ENCODE results near the gene MFAP3L.
"Not testable (repeated sequence)": the region's sequence is repeated elsewhere in the genome, so short reads cannot be mapped to it uniquely, and the experiment has no call there.

MFAP3L gene

DNA sequence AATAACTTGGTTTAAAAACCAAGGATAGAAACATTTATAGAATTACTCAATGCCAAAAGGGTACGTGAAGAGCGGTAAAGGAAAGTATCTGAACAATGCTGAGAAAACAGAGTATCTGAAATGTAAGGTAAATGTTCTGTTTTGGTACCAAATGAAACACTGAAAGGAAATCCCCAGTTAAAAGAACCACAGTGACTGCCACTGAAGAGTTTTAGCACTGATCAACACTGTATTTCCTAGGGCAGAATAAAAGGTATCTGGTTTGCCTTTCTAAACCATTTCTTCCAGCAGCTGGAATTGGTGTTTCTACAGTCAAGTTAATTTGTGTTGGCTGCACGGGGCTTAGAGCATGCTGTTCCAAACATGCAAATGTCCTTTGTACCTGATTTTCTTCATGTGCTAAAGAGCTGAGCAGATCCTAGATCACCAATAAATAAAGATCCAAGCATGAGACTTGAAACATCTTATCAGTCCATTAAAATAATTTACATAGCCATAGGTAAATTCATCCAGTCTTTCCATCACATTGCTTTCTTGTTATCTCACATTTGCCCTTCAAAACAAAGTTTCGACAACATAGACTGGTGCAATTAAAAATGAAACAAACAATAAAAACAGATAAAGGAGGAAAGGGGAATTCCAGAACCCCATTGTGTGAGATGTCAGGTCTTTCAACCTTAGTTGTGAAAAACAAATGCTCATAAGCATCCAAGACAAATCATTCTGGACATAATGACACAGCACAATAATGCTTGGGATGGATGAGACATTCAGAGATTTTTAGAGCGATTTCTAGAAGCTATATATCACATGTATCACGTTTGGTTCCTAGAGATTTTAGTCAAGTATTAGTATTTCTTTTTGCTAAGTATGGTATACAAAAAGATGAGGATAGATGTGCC is 38.6 kb downstream of the MFAP3L start:
- no peak for DNase-seq (ENCODE audit: low read depth in 2 of 2, low spot score in 1 of 2)

DNA sequence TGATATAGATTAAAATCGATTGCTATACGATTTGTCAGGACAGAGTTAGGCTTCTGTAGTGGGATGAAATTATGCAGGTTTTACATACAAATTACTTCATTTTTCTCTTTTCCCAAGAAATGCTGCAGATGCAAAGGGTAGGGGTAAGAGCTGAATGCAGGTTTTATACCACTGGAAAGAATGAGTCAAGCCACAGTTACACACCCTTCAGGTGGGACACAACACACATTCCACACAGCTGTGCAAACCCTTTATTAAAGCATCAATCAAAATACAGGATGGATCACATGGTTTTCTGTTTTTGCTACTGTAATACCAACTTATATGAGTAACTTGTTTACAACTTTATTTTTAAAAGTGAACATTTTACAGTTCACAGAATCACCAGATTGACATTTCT is 39.8 kb downstream of the MFAP3L start:
- no peak for DNase-seq (ENCODE audit: low read depth in 2 of 2, low spot score in 1 of 2)

DNA sequence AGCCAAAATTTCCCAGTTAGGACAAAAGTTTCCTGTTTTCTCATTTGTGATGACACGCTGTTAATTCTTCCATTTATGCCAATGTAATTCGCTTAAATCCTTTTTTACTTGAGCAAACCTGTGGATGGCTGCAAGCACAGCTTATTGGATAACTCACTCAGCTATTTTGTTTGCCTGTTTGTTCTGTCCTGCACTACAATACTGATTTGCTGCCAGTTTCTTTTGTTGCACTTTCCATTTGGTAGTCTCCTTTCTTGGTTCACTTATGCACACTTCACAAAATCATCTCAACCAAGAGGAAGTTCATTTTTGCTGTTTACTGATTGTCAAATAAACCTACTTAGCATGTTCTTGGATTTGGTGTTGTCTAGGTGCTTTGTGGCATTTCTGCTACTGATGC is 40.3 kb downstream of the MFAP3L start:
- no peak for DNase-seq (ENCODE audit: low read depth in 2 of 2, low spot score in 1 of 2)

DNA sequence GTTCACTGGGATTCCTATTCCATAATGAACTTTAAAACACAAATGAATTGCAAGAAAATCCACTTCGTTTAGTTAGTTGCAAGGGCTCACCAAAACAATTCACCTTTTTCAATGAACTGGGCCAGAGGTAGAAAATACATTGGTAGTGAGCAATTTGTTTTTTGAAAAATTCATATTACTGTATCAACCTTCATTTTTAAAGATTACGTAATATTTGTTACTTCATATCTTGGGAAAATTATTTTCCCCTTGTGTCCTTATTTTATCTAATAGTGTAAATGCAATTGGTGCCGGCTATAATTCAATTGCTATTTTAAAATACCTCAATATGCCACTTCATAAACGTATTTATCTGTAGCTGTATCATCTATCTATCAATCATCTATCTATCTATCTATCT is 41.5 kb downstream of the MFAP3L start:
- DNase-seq (ENCODE audit: low read depth in 2 of 2, low spot score in 1 of 2), result no peak

DNA sequence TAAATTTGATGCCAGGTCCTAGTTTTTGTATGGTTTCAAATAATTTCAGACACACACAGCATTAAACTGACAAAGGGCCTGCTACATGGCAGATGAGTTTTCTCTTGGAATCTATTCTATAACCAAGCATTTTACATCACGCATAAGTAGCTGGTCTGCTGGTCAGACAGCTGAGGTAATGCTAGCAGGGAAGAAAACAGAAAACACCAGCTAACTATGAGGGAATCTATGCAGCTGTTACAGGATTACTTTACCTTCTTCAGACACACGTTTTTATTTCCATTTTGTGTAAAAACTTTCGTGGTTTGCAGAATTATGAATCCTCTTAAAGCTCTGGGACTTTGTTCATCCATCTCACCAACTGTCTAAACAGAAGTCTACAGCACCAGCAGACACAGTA is 42.0 kb downstream of the MFAP3L start:
- no peak for DNase-seq (ENCODE audit: low read depth in 2 of 2, low spot score in 1 of 2)

DNA sequence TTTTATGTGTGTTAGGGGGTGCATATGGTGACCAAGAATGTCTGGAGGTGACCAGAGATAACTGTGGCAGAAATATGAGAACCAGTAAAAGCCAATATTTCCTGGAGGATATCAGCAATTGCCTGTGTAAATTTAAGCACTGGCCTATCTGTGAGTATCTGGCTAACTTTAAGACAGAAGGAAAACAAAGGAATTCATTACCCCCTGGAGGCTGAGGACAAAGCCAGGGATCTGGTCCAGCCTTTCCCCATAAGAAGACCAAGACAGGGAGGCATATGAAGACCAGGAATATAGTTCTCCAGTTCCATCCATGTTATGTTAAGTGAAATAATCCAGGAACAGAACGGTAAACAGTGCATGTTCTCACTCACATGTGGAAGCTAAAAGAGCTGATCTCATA is 49.2 kb downstream of the MFAP3L start:
- no peak for DNase-seq (ENCODE audit: low read depth in 2 of 2, low spot score in 1 of 2)

DNA sequence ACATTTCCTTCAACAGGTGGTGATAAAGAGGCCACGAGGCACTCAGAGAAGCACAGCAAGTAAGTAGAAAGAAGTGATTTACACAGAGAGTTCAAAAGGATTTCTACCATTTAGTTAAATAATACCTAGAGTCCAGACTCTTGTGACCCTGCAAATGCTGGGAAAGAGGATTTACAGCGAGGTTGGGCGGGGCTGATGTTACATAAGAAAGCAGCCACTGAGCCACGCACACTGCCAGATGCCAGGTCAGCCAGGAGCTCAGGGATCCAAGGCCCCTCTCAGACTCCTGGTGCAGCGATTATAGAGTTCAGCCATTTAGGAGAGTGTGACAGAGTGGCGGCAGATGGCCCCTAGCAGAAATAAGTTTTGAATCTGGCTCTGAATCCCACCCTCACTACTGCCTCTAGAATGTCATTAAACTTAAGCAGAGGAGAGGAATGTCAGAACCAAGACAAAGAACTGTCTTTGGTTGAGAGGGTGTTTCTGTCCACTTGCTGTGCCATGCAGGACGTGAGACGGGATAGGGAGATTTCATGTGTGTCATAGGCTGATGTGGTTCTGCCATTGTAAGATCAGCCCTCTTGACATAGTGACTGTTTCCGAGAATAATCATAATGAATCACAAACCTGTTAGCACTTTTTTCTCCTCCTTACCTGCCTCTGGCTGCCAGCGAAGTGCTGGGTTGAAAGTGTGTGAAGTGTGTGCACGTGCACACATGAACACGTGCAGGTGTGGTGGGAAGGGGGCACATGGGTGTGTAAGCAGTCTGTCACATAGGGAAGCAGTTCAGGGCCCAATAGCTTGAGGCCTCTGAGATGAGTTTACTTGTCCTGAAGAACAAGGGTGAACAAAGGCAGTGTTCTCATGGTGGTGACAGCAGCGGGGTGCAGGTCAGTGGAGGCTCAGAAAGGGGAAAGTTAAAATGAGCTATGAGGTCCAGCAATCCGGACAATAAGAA is 50.1 kb downstream of the MFAP3L start:
- no peak for DNase-seq (ENCODE audit: low read depth in 2 of 2, low spot score in 1 of 2)

DNA sequence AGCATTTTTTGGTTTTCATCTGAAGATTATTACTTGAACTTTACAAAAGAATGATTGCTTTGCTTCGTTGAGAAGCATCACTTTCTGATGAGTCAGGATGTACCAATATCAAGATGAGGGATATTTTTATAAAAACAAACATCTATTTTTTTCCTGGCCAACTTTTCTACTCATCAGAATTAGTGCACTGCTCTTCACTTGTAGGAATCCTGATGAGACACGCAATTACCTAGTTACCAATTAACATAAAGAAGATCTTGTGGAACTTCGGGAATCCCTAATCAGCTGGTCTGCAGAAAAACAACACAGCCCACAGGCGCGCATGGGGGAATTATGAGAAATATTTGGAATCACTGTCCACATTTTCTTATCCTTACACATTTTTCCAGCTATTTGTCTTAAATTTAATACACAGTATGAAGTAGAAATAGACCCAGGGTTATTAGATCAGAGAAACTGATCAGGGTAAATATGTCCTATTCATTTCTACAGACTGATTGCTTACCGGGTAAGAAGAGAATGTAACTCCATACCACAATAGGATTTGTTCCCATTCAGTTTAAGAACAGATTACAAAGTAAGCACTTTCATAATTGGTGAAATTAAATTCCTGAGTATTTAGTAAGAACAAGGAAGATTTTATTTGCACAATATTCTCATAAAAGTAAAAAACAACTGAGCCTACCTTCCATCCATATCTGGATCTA is 50.9 kb downstream of the MFAP3L start:
- no peak for DNase-seq (ENCODE audit: low read depth in 2 of 2, low spot score in 1 of 2)

DNA sequence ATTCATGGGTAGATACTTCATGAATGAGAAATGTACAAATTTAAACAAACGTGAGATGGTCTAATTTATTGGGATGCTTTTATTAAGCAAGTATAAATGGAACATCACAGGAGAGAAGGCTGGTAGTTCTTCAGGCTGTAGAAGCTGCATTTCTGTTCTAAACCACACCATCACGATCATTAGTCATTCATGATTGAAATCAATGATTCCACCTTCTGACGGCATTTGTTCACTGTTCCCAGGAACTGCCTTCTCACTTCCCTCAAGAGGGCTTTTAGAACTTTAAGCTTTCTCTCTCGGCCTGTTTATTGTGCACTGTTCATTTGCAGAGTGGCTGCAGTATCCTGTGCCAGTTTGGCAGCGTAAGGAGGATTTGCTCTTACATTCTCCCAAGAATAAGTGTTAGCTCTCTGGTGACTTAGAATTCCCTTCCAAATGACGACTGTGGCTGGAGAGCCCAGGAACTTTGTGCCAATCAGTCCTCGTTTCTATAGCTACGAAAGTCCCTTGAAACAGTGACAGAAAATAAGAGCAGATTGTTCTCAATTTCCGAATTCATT is 54.7 kb downstream of the MFAP3L start:
- no peak for DNase-seq (ENCODE audit: low read depth in 2 of 2, low spot score in 1 of 2)

DNA sequence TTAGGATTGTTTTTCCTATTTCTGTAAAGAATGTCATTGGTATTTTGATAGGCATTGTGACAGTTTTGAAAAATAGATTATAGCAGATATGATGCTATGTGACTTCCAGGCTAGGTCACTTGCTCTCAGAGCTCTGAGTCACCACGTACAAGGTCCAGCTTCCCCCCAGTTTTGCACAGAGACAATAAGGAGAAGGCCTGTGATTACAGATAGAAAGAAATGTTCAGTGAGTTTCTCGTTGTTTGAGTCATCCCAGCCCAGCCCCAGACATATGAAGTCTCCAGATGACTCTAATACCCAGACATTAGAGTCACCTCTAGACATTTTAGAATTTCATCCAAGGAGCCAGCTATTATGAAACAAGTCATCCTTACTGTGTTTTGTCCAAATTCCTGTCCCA is 57.2 kb downstream of the MFAP3L start:
- no peak for DNase-seq (ENCODE audit: low read depth in 2 of 2, low spot score in 1 of 2)

DNA sequence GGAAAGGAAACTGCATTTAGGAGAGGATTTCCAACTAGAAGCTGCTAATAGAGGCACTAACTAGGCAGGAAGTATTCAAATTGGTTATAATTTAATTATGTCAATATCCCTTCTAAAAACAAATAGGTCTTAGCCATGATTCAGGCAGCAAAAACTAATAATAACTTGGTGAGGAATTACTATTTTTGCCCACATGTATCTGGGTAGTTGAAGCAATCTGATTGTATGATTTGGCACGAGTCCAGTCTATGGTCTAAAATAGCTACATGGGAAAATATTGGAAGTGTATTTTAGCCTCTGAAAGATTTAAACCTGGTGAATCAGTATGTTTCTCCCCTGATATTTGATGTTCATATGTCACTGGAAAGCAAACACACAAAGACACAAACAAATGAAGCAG is 62.2 kb downstream of the MFAP3L start:
- no peak for DNase-seq (ENCODE audit: low read depth in 2 of 2, low spot score in 1 of 2)

DNA sequence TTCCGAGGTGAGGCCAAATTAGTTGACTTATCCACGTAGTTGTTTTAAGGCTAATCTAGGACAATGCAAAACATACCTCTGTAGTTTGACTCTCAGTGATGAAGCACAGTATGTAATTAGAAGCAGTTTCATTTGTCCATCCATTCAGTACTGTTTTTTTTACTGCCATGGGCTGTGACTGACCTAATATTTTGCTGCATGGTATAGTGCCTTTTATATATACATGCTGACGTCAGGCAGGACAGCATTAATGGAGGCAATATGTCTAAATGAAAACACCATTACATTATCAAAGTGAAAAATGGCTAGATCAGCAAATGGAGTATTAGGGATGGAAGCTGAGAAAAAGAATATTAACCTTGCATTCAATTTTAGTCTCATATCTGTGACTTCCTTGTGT is 66.9 kb downstream of the MFAP3L start:
- no peak for DNase-seq (ENCODE audit: low read depth in 2 of 2, low spot score in 1 of 2)

DNA sequence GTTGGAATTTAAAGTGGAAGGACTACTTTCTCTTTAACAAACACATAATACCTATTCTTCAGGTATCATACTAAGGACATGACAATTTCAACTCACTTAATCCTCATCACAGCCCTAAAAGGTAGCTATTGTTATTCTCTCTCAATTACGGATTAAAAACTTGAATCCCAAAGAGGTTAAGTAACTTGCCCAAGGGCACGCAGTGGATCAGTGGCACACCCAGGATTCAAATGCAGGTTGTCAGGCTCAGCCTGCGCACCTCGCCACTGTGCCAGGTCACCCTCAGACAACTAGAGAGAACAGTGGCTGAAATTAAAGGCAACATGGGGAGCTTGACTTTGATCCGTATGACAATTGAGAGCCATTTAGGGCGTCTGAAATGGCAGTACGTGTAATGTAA is 67.6 kb downstream of the MFAP3L start:
- DNase-seq (ENCODE audit: low read depth in 2 of 2, low spot score in 1 of 2), result no peak

DNA sequence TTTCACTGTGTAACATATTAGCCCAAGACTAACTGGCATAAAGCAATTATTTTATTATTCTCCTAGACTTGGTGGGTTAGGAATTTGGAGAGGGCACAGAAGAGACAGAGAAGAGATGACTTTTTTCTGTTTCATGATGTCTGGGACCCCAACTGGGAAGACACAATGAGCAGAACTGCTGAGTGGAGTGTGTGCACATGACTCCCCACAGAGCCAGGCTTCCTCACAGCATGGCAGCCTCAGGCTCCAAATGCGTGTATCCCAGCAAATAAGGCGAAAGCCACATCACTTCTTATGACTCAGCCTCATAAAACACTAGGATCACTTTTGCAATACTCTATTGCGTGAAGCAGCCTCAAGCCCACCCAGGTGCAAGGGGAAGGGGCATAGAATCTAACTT is 68.4 kb downstream of the MFAP3L start:
- no peak for DNase-seq (ENCODE audit: low read depth in 2 of 2, low spot score in 1 of 2)

DNA sequence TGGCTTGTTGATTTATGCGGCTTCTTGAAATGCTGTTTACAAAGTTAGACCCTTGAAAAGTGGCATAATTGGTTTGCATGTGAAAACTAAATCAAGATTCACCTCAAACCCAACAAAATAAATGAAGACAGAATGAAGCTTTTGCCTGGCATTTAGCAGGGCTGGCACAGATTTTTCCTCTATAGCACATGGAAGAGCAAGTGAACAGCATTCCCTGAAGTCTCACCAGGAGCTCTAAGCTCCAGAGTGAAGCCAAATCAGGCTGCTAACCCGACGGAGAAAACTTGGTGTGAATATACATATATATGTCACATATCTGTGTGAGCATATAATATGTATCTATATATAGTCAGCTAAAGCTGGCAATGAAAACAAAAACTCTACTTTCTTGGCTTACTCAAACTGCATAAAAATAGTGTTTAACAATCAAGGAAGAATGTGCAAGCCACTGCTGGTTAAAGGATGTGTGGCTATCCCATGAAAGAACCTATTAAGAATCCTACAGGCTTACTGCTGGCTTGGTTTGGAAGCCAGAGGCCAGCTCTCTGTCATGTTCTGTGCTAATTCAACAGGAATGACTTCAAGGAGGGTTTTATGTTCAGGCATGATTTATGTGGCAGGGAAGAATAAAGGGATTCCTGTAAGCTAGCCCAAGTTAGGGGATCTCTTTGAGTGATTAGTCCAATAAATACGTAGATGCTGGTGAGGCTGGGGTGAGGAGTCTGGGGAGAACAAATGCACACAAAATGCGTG is 69.9 kb downstream of the MFAP3L start:
- DNase-seq (ENCODE audit: low read depth in 2 of 2, low spot score in 1 of 2), result no peak

DNA sequence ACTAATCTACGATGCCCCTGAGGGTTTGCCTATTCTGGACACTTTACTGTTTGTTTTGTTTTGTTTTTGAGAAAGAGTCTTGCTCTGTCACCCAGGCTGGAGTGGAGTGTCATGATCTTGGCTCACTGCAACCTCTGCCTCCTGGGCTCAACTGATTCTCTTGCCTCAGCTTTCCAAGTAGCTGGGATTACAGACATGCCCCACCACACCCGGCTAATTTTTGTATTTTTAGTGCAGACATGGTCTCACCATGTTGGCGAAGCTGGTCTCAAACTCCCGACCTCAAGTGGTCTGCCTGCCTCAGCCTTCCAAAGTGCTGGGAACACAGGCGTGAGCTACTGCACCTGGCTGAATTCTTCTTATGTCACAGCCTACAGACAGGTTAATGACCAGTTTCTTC is 70.7 kb downstream of the MFAP3L start:
- DNase-seq (ENCODE audit: low read depth in 2 of 2, low spot score in 1 of 2), result no peak

DNA sequence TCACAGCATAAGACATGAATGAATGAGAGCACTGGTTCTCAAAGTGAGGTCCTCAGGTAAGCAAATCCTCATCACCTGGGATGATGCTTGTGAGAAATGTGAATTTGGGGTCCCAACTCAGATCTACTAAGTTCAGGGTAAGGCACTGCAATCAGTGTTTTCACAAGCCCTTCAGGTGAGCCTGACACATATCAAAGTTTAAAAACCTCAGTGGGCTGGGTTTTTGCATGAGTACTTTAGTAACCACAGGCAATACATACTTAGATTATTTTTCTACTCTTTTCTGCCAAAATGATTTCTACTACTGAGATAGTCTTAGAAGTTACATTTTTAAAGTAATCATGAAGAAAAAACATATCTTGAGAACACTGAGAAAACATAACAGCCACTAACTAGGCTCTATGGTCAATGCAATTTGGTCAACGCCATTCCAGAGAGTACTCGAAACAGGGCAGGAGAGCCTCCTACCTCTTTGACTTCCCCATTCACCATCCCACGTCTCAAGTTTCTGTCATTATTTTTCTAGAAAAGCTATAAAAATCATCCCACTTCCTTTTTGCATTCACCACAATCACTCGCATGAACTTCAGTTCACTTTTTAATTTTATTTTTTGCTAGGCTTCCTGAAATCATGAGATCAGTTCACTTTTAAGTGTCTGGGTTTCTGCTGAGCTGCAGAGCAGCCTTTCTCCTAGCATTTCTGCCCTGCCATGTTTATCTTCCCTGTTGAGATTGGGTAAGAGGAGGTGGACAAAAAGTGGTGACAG is 73.8 kb downstream of the MFAP3L start:
- no peak for DNase-seq (ENCODE audit: low read depth in 2 of 2, low spot score in 1 of 2)

DNA sequence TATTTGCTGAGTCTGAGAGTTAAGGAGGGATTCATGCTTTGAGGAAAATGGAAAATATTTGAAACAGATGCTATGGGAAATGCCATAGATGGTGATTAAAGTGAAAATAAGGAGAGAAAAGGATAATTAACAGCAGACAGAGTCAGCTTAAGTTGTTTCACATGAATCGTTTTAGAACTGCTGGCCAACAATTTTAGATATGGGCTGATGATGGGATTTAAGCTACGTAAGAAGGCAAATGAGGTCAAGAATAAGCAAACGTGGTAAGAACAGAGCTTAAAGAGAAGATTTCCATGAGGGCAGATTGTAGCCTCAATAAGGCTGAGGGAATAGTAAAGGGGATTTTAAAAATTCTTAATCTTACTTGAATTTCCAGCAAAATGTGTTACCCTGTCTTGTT is 77.9 kb downstream of the MFAP3L start:
- DNase-seq (ENCODE audit: low read depth in 2 of 2, low spot score in 1 of 2), result no peak

DNA sequence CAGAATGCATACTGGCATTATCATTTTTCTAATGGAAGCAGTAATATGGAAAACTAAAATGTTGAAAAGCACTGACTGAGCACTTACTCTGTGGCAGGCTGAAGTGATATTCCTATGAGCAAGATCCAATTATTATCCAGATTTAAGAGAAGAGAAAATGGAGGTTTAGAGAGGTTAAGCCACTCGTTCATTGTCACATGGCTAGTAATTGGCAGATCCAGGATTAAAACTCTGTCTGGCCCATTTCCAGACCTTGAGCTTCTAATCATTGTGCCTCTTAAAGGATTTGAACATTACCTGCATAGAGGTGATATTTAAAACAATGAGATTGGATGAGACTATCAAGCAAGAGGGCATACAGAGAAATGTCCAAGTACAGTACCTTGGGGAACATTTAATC is 80.6 kb downstream of the MFAP3L start:
- no peak for DNase-seq (ENCODE audit: low read depth in 2 of 2, low spot score in 1 of 2)

DNA sequence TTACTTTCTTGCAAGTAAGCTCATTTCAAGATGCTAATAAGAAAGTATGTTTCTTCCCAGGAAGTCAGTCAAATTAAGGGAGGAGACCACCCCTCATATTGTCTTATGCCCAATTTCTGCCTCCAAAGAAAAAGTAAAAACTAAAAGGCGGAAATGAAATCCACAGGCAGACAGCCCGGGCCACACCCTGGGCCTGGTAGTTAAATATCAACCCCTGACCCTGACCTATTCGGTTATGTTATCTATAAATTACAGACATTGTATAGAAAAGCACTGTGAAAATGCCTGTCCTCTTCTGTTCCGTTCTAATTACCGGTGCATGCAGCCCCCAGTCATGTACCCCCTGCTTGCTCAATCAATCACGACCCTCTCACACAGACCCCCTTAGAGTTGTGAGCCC is 82.6 kb downstream of the MFAP3L start:
- DNase-seq (ENCODE audit: low read depth in 2 of 2, low spot score in 1 of 2), result not testable (repeated sequence)

Measured in stimulated activated CD8-positive, alpha-beta memory T cell treated with anti-CD3 and anti-CD28 coated beads, Interleukin-4, amount 100 ng/mL, for 4 hours (primary cell).